HG03575 (cell line): ENCODE measurements around the gene CCPG1.

ENCODE experiments used
- ATAC-seq: cut with Tn5 transposase; IDR thresholded peaks from one replicate; pipeline ENCODE4 v1.9.1; 2021; ENCODE audit not compliant: unreplicated experiment, insufficient number of reproducible peaks, low FRiP score; ENCODE audit errors: extremely low read depth

Gene CCPG1

GRCh38 chr15:55327387-55327786 lies 80.8 kb downstream of the CCPG1 start:
- no peak for ATAC-seq

DNA sequence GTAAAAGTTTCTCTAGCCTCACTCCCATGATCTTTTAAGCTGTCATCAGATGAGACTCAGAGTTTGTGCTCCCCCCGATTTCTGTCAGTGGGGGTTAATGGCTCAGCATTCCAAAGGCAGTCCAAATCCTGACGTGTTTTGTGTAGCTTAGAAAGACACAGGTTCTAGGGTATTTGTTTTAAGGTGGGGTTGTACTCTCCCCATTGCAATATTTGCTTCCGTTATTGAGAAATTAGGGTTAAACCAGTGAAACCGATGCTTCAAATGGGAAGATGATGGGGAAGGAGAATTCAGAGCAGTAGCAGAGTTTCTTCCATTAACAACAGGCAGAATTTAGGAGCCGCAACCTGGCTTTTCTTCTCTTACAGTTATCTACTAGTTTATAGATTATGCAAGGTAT lies 85.7 kb downstream of the CCPG1 start:
- ATAC-seq = no peak

GRCh38 chr15:55320963-55321362 lies 87.2 kb downstream of the CCPG1 start:
- ATAC-seq = no peak

- no peak for ATAC-seq
Measured at GRCh38 chr15:55320238-55320550, 88.0 kb downstream of the CCPG1 start.

DNA sequence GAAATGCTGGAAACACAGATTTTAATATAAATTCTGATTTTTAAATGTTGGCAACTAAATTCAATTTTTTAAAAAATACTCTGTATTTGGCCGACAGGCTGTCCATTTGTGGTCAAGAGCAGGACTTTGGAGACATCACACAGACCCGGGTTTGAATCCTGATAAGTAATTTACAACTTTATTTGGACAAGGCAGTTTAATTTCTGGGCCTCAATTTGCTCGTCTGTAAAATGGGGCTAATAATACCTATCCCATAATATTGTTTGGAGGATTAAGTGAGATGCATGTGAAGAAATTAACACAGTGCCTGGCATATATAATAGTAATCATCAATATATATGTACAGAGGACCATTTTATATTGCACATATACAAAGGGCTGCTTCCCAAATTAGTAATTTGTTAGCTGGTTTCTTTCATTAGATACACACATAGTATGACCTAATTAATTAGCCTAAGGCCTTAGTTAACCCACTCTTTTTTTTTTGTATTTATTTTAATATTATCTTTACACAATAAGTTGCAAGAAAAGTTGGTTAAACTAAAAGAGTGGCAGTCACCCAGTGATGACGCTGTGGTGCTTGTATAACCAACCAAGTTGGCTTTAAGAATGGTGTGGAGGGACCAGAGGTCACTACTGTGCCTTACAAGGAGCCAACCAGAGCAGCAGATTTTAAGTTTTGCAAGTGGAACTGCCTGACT lies 88.5 kb downstream of the CCPG1 start:
- no peak for ATAC-seq

GRCh38 chr15:55318588-55319494 lies 89.3 kb downstream of the CCPG1 start, which contains the start of the genes PIGB and PIGBOS1:
TSS of gene PIGB (plus strand) at chr15:55319222. CDS start at chr15:55319251, 29 bp downstream.
TSS of gene PIGBOS1 (minus strand) at chr15:55319123. CDS start at chr15:55317792, 1,331 bp downstream.
- ATAC-seq = peak; percentile 43
